ENCODE measurements around the gene TAGLN3. TPM values are rescaled to one million over a fixed set of nuclear protein-coding genes. Genes with fewer than 3 reads are reported as not detected.
A peak's percentile ranks its signal among the peaks of the same experiment; 100 is the strongest.

The TAGLN3 gene
- total RNA-seq, 4 donors from 2014 or later: 0.22 to 2.6 TPM; not detected in 2

DNA sequence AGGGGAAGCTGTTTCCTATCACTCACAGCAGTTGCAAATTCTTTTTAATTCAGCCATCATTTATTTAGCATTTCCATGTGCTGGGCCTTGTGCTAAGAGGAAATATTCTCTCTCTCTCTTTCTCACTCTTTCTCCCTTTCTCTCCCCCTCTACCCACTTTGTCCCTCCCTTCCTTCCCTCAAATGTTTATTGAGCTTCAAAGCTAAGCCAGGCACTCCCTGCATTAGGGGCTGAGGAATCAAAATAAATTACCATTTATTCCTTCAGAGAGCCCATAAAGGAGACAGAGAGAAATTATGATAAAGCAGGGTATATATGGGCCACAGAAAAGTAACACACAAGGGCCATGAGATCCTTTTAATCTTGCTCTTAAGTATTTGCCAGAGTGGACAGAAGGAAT lies 42.6 kb downstream of the TAGLN3 start:
- Histone ChIP-seq H3K9me3 (no peaks in the 10 kb centered on the region), H3K27ac (no peak overlapping the region), H3K36me3 (no peaks in the 10 kb centered on the region), H3K27me3 (no peaks in the 10 kb centered on the region), H3K4me3 (replicated peaks in 1 of 3) (no peak overlapping the region), H3K4me1 (peaks cover 0 to 6% of the 10 kb centered on the region in 2 donors)
- TF ChIP-seq CTCF (IDR thresholded peaks at IDR 0.05): no peak
- no peak for TF ChIP-seq POLR2A (IDR thresholded peaks at IDR 0.05)
- no peak for DNase-seq
- intact Hi-C loops (cut with DNase I): no loop called here

- 61 to 65% methylated on average over 6 of the region's 6 CpGs for WGBS, 2 donors
- no peak for DNase-seq
- TF ChIP-seq POLR2A (IDR thresholded peaks at IDR 0.05): no peak
- TF ChIP-seq CTCF (IDR thresholded peaks at IDR 0.05): no peak
- Histone ChIP-seq H3K27me3 (no peaks in the 10 kb centered on the region), H3K4me3 (replicated peaks in 1 of 3) (no peak overlapping the region), H3K27ac (no peak overlapping the region), H3K4me1 (peaks cover 0 to 6% of the 10 kb centered on the region in 2 donors), H3K36me3 (no peaks in the 10 kb centered on the region), H3K9me3 (no peaks in the 10 kb centered on the region)
- intact Hi-C loops (cut with DNase I): no loop called here
Observed at GRCh38 chr3:112042842-112043280, 44.1 kb downstream of the TAGLN3 start.

DNA sequence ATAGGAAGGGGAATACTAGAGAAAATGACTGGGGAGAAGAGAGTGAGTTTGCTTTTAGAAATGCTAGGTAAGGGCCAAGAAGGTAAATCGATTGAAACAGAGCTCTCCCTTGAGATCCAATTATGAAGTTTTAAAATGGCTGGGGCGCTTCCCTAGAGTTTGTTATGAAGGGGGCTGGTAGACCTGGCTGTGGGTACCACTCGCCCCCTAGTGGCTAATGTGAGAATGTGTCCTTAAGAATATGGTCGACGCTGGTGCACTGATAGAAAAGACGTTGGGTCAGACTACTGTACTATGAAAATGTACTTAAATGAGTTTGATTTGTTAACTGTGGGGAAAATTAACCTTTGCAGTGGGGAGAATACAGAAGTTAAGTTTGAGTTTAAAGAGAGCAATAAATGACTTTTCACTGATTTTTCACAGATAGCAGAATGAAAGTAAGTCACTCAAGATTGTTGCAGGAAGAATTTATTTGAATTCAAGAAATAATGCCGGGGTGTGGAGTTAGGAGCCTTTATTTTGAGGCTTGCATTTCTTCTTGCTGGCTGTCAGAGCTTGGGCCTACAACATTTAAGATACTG lies 45.0 kb downstream of the TAGLN3 start:
- TF ChIP-seq POLR2A (IDR thresholded peaks at IDR 0.05) (no peak), CTCF (IDR thresholded peaks at IDR 0.05) (peak; percentile 67 to 97 (median 85))
- Histone ChIP-seq H3K4me1 (peaks cover 0 to 6% of the 10 kb centered on the region in 2 donors), H3K4me3 (replicated peaks in 1 of 3) (no peak overlapping the region), H3K27me3 (no peaks in the 10 kb centered on the region), H3K9me3 (no peaks in the 10 kb centered on the region), H3K27ac (no peak overlapping the region), H3K36me3 (no peaks in the 10 kb centered on the region)
- WGBS, 2 donors: 11 to 13% methylated on average over 7 of the region's 7 CpGs
- DNase-seq: peak; percentile 39 to 60
- intact Hi-C loops (cut with DNase I): no loop called here

- Histone ChIP-seq H3K27me3 (no peaks in the 10 kb centered on the region), H3K9me3 (no peaks in the 10 kb centered on the region), H3K4me1 (peaks cover 0 to 6% of the 10 kb centered on the region in 2 donors), H3K36me3 (no peaks in the 10 kb centered on the region), H3K4me3 (replicated peaks in 1 of 3) (no peak overlapping the region), H3K27ac (no peak overlapping the region)
- WGBS, 2 donors: 68 to 71% methylated on average over 4 of the region's 4 CpGs
- TF ChIP-seq CTCF (IDR thresholded peaks at IDR 0.05) (no peak), POLR2A (IDR thresholded peaks at IDR 0.05) (no peak)
- no peak for DNase-seq
- intact Hi-C loops (cut with DNase I): no loop called here
Observed at GRCh38 chr3:112046599-112046998, 47.9 kb downstream of the TAGLN3 start.

DNA sequence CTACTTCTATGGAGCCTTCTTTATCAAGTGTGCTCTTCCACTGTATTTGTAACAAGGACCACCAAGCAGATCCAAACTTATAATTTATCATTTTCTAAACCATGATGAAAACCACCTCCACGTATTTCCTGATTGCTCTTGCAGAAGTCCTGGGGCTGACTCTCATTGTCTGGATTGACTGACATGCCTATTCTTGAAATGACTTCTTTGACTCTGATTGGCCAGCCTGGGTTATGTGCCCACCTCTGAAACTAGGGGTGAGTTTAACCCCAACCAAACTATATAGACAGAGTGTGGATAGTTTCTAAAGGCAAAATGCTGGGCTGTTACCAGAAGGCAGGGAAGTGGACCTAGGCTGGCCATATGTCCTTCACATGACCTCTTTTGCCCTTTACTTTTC lies 48.5 kb downstream of the TAGLN3 start:
- no peak for DNase-seq
- H3K36me3 ChIP-seq: no peaks in the 10 kb centered on the region
- intact Hi-C loops (cut with DNase I): no loop called here
- H3K9me3 ChIP-seq: no peaks in the 10 kb centered on the region
- 90 to 96% methylated on average over 1 of the region's 1 CpG for WGBS, 2 donors
- H3K27me3 ChIP-seq: no peaks in the 10 kb centered on the region
- no peak for TF ChIP-seq POLR2A (IDR thresholded peaks at IDR 0.05)
- no peak for TF ChIP-seq CTCF (IDR thresholded peaks at IDR 0.05)
- H3K4me1 ChIP-seq: peaks cover 0 to 6% of the 10 kb centered on the region in 2 donors
- H3K4me3 ChIP-seq (replicated peaks in 1 of 3): no peak overlapping the region
- no peak overlapping the region for H3K27ac ChIP-seq
